GM18868 (cell line): ENCODE data around the gene FOXRED1.
"Not testable (repeated sequence)": the region's sequence is repeated elsewhere in the genome, so short reads cannot be mapped to it uniquely, and the experiment has no call there.

ENCODE experiments used
- ATAC-seq: cut with Tn5 transposase; IDR thresholded peaks from one replicate; pipeline ENCODE4 v1.9.1; 2021; ENCODE audit warnings: mild to moderate bottlenecking, moderate library complexity; ENCODE audit not compliant: unreplicated experiment

FOXRED1 gene

DNA sequence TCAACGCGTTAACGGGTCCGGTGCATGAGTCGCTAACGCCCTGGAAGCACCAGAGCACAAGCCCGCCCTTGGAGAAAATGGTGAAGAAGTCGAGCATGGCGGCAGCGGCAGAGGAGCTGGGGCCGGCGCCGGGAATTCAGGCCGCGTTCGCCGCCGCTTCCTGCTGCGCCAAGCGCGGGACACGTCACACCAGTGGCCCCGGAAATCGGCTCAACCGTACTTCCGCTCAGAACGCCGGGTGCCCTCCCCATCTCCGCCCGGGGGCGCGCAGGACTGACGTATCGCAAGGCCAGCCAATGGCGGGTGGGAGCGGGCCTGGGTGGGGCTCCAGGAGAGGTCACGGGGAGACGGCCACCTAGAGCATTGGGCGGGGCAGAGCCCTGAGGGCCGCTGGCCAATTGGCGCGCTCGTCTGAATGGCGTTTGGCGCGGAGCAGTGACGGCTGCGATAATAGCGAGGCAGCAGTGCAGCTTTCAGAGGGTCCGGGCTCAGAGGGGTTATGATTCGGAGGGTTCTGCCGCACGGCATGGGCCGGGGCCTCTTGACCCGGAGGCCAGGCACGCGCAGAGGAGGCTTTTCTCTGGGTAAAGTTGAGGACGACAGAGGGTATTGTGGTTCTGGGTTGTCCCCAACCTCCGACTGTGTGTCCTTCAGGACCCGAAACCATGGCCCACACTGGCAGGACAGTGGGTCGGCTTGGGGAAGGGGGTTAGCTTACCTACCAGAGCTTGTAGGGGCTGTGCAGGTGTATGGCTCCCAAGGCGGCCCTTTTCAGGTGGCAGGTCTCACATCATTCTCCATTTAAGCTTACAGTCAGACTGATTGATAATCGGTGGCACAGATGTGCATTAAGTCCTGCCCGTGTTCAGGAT lies at the start of gene FOXRED1, which contains the start of gene SRPRA:
TSS of gene FOXRED1 (plus strand) at position 447 of the 872 bp plus-strand sequence. CDS start at position 500, 53 bp downstream.
TSS of gene SRPRA (minus strand) at position 188 of the 872 bp plus-strand sequence. CDS start at position 97, 91 bp downstream.
- ATAC-seq, result peak; percentile 98

DNA sequence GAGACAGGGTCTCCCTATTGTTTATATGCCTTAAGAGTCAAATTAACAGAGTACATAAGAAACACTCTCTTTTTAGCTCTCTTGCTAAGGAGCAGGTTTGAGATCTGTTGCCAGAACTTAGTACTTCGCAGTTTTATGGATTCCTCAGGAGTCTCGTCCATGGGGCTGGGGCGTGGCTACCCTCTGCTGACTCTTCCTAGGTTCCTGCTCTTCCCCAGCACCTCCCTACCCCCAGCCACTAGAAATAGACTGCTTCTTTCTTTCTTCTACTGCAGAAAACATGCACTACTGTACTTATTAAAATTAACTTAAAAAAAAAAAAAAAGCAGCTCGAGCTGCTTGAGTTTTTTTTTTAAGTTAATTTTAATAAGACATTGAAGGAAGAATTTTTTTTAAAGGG lies 49.4 kb upstream of the FOXRED1 start:
- ATAC-seq, result no peak

DNA sequence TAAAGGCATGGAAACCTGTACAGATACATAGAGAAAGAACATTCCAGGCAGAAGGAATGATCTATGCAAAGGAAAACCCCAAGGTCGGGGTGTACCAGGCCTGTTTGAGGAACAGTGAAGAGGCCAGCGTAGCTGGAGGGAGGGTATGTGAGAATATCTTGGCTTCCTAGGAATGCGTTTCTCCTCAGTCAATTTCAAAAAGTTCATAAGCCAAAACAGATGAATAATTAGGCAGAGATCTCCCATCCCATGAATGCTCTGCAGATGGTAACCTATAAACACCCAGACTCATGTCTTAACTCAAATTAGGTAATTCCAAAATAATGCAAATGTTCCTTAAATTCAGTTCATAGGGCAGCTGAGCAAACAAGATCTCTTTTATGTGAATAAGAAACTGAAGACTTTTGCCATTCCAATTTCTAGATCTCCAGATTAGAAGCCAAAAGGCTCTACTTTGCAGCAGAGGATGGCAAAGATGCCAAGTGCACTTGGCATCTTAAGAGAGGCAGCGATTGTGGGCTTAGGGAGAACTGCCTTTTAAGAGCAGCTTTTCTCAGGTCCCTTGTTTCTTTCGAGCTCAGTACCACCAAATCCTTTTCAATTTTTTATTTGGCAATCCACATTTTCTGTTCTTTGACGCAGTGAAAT lies 44.2 kb upstream of the FOXRED1 start:
- no peak for ATAC-seq

DNA sequence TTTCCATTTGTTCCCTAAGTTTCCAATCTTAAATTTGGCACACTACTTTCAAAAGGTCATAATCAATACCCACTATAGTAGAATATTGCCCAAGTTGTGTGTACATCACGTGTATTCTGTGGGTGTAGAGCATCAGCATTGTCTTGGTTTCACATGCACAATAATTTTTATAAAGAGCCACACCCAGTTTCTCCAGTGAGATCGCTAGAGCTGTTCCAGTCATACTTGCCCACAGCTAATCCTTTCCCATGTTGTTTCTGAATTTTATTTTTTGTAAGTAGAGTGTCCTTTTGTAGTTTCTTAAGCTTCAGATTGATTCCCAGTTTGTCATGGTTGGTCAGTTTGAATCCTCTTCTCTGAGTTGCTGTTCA lies 43.7 kb upstream of the FOXRED1 start:
- no peak for ATAC-seq

DNA sequence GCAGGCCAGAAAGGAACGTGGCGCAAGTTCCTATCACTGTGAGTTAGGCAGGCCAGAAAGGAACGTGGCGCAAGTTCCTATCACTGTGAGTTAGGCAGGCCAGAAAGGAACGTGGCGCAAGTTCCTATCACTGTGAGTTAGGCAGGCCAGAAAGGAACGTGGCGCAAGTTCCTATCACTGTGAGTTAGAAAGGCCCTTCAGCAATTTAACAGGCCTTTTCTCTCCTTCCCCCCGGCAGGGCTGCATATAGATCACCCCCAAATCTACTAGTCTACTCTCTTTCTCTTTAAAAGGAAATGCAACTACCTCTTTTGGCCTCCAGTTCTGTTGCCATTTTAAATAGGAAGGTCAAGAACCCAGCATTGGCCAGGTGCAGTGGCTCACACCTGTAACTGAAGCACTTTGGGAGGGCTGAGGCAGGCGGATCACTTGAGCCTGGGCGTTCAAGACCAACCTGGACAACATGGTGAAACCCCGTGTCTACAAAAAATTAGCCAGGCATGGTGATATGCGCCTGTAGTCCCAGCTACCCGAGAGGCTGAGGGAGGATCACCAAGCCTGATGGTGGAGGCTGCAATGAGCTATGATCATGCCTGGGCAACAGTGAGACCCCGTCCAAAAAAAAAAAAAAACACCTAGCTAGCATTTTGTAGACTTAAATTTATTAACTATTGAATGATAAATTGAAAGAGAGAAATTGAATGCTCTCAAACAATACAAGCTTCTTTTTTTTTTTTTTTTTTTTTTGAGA lies 42.4 kb upstream of the FOXRED1 start:
- no peak for ATAC-seq

DNA sequence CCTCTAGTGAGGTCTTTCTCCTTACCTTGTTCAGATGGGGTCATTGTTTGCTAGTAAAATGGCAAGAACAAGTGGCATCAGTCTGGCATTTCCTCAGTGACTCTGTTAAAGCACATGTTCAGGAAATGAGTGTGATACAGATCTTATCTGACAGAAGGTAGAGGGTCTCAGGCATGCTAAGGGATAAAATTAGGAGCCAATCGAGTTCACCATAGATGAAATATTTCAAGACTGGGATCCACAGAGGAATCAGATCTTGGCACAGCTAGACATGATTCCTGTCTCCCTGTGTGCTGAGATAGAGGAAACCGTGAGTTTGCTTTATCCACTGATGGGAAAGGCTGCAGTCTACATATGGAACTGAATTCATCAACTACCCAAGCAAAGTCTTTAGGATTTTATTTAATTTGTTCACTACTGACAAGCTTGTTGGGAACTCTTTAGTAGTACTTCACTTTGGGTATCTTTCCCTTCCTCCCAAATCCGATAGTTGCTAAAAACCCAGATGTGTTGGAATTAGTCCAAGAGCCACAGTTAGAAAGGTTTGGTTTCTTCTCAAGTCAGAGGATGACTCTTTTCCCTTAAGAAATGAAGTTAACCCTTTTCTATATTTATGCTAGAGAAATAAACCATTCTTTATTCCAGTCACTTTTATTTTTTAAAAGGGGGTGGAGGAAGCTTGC lies 39.0 kb upstream of the FOXRED1 start:
- ATAC-seq, result no peak

DNA sequence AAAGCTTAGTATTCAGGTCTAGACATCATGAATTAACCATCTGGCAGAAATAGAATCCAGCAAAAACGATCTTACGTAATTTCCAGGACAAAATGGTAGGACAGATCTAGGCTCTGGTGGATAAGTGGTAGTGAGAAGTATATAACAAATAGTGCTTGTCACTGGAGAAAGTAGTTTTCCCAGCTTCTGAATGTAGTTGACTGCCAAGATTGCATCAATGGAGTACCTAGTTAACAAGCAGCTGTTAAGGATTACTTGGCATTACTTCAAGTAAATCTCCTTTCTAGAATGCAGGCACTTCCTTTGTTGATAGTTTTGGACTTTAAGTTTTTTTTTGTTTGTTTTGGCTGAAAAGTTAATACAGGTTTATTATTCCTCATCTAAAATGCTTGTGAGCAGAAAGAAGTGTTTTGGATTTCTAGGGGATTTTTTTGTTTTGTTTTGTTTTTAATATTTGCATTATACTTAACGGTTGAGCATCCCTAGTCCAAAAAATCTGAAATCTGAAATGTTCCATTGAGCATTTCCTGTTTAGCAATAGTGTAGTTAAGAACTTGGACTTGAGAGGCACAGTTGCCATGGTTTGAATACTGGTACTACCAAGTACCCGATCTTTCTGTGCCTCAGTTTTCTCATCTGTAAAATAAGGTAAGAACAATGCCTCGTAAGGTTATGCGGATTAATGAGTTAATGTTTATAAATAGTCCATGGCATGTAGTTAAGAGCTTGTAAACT lies 37.1 kb upstream of the FOXRED1 start:
- no peak for ATAC-seq

DNA sequence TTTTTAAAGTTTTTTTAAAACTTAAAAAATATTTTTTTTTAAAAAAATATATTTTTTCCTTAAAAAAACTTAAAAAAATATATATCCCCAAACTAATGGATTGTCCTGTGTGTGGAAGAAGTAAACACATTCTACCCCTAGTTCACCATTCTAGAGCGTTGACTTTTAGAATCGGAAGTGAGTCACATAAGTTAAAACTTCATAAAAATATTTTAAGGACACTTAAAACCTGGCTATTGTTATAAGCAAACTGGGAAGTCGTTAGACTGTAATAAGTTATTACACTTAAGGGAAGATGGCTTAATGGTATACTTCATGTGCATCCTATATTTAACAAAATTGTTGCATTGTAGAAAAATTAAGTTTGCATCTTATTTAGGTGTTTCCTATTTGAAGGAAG lies 36.3 kb upstream of the FOXRED1 start:
- no peak for ATAC-seq

DNA sequence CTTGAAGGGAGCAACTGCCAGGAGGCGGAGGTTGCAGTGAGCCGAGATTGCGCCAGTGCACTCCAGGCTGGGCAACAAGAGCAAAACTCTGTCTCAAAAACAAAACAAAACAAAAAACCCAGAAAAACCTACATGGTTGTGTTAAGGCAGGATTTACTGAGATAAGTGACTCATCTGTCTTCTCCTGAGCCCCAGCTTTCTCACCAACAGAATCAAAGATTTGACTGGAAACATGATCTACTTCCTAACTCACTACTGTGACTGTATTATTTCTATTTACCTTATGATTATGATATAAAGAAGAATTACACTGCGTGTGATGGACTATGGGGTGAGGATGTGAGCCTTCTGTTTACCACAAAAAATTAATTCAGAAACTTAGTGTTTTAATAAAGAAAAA lies 35.6 kb upstream of the FOXRED1 start:
- ATAC-seq, result no peak

DNA sequence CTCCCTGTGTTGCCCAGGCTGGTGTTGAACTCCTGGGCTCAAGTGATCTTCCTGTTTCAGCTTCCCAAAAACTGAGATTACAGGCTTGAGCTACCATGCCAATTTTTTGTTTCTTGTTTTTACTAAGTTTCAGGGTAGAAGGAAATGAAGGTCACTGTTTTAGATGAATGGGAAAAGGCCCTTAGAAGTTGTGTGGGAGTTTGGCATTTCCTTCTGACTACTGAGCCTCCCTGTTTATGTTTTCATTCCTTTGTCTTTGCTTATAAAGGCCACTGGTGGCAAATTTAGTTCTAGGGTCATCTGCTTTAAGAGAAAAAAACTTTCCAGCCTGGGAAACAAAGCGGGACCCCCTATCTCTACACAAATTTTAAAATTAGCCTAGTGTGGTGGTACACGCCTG lies 22.3 kb upstream of the FOXRED1 start:
- ATAC-seq, result no peak

DNA sequence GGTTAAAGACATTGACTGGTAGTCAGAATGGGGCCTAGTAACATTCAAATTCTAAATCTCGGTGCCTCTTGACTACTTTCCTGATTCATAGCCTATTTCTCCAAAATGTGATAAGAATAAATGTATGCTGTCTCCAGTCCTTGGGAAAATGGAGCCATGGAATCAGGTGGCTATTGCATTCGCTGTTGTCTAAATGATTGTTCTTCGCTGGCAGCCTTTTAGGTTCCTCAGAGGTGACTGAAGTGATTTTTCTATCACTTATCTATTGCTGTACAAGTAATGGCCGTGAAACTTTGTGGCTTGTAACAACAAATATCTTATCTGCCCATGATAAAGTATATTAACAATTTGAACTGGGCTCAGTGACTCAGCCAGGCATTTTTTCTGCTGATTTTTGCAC lies 15.7 kb upstream of the FOXRED1 start:
- ATAC-seq, result no peak

DNA sequence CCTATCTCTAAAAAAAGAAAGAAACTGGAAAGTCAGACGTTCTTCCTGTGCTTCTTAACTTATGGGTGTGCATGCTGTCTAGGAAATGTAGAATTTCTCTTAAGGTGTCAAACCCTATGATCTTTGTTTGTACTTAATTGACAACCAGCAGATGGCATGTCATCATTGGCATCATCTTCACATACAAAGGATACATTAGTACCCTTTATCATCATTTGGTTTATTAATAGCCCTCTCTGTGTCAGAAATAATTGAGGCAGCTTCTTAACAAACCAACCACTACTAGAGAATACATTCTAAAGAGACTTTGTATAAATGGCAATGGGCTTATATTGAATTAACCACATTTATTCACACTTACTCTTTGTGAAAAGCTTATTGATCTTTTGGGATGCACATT lies 14.1 kb upstream of the FOXRED1 start:
- ATAC-seq, result no peak

DNA sequence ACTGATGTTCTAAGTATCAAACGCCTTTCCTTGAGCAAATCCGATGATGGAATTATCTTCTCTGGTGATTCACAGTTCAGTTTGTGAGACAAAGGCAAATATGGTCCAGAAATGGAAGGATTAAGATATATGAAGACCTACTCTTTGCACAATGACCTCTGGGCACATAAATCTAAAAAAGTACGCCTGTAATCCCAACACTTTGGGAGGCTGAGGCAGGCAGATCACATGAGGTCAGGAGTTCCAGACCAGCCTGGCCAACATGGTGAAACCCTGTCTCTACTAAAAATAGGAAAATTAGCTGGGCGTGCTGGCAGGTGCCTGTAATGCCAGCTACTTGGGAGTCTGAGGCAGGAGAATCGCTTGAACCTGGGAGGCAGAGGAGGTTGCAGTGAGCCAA lies 13.4 kb upstream of the FOXRED1 start:
- ATAC-seq, result not testable (repeated sequence)

DNA sequence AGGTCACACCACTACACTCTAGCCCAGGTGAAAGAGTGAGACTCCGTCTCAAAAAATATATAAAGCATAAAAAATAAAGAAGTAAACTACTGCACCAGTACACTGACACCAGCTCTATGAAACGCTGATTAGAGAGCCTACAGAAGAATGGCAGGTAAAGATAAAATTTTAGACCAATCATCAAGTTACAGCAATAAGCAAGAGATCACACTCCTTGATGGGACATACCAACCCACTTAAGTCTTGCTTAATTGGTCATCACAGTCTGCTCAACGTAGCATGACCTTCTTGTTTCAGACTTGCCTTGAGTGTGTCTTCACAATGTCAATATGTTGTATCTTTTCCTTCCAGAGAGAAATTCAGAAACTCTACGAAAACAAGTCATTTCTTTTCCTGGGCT lies 12.7 kb upstream of the FOXRED1 start:
- no peak for ATAC-seq

DNA sequence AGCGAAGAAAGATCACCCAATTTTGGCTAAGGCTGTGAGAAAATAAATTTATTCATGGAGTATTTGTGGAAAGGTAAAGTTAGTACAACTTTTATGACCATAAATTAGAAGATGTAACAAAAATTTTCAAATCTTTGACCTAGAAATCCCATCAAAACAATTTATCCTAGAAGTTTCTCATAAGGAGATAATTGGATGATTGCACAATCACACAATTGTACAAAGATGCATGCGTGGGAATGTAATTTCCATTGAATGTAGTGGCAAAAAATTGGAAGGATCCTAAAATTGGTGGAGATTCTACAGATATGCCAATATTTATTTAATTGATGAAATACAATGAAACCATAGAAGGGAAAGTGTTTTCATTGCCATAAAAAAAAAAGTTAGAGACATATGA lies 11.8 kb upstream of the FOXRED1 start:
- ATAC-seq, result no peak

DNA sequence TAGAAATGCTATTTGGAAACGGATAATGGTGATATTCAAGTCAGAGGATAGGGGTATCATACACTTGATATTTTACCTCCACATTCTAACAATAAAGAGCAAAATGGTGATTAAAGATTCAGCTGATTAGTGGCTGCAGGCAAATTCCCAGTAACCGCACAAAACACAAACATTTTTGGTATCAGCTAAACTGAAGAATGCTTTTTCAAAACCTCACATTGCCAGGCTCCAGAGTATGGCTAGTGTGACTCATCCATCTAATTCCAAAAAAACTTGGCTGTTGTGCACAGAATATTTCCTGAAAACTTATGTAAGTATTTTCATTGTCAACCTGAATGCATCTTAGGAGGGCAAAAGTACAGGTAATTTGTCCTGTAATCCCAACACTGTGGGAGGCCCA lies 11.2 kb upstream of the FOXRED1 start:
- no peak for ATAC-seq

DNA sequence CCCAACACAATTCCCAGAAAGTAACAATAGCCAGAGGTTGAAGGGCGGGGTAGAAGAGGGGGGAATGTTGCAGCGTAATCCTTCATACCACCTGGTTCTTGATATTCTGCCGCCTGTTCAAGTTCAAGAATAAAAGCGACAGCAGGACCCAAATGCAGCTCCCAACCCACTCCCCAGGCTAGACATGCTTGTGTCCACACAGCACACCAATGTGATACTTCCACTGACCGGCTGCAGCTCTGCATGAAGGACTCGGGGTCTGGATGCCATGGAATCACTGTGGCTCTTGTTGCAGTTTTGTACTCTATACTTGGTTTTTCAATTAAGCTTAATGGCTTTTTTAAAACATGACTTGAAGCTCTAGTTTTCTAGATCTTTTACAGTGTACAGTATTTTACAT lies 6.7 kb upstream of the FOXRED1 start:
- no peak for ATAC-seq

DNA sequence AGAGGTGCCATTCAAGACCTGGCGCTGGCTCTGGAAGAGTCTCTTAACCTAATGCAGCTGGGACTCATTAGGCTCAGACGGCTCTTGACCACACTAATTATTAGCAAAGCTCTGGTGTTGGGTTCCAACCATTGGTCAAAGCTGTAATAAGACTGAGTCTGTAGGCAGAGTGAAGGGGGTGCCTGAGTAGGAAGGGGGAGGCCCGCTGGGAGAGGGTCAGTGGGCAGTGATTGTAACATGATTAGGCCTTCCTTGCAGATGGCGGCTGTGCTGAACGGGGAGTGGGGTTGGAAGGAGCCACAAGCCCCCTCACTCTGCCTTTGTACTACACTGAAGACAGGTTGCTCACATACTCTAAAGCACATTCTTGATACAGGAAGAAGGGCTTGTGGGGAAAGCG lies 5.5 kb upstream of the FOXRED1 start:
- ATAC-seq, result no peak

DNA sequence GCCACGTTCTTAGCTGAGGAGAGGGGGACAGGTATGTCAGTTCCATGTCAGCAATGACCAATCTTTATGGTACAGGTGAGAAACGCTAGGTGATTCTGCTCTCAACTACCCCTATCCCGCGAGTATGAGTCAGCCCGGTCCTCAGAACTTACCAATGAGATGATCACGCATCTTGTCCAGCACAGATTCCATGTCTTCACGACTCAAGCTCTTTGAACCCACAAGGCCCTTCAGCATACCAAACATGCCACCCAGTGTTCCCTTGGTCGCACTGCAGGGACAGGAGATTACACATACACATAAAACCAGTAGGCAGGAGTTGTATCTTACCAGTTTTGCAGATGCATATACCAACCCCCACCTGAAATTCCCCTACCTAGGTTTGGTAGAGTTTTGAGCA lies 3.1 kb upstream of the FOXRED1 start:
- no peak for ATAC-seq

DNA sequence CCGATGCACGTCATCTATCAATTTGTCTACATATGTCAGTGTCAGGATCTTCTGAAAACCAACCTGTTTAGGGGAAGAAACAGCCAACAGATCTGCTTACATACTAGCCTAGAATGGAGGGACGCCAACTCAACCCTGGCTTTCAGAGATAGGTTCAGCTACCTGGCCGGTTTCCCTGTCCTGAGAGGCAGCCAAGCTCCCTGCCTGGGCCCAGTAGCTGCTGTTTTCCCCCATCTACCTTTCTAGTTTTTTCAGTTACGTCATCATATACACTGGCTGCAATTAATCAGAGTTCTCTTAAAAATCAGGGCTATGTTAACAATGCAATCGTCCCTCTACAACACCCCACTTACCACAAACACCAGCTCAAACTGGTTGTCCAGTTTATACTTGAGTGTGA lies 1.3 kb upstream of the FOXRED1 start:
- ATAC-seq, result no peak

DNA sequence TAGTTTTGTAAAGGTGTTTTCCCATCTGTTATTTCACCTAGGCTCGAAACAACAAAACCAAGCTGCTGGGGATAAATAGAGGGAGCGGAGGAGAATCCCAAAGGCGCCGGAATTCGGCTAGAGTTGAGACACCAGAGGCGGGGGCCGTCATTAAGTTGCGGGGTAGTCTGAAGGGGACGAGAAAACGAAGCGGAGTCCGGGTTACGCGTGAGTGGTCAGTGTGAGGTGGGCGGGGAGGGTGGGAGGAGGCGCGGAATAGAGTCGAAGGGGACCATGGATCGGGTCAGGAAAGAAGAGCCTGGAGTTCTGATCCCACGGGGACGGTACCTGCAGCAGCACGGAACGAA lies 620 bp upstream of the FOXRED1 start:
- ATAC-seq, result no peak
